Panc1 (cell line): ENCODE measurements around the gene MINK1.

Experiments
- CTCF ChIP-seq: fragments of 450-650 bp; IDR thresholded peaks from 2 replicates; pipeline ENCODE4 v1.5.1; 2017; ENCODE audit warnings: mild to moderate bottlenecking
- REST ChIP-seq, 2 experiments: IDR thresholded peaks; 2 replicates each; pipeline ENCODE4 v1.6.1; 2011 to 2012; ENCODE audit warnings: low read depth in 2 of 2, control low read depth in 1 of 2, low read length in 1 of 2, mild to moderate bottlenecking in 1 of 2, moderate library complexity in 1 of 2; ENCODE audit not compliant: insufficient read depth in 1 of 2

- TF ChIP-seq CTCF, result no peak
- TF ChIP-seq REST (IDR thresholded peaks at IDR 0.05; ENCODE audit: insufficient read depth in 1 of 2, low read depth in 2 of 2, low read length in 1 of 2), result no peak
These were observed 10.3 kb upstream of the MINK1 start for GRCh38 chr17:4822835-4823234.
